ENCODE results near the gene ALK. TPM values are rescaled to one million over a fixed set of nuclear protein-coding genes. Genes with fewer than 3 reads are reported as not detected.

Gene ALK
- total and polyA plus RNA-seq, 10 of the 15 experiments (the other 5 are each of a cell fraction or from before 2014, with no cell fraction given): 0.11 TPM; not detected in 9

DNA sequence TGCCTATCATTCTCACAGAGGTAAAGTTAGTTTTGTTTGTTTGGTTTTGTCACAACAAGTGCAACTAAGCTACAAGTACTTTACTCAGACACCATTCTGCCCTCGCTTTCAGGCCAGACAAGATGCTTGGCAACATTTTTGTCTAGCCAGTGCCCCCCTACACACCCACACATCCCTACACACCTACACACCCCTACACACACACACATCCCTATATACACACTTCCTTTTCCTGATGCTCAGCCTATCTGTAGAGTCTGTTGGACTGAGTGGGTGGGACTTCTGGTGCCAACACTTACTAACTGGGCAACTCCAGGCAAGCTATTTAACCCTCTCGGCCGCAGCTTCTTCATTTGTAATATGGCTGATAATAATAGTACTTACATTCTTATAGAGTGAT lies 161.4 kb downstream of the ALK start:
- H3K4me3 ChIP-seq: no peak overlapping the region
- WGBS (ENCODE audit: insufficient coverage, insufficient replicate concordance, low lambda C conversion rate, missing lambda C conversion rate): 9% methylated on average over 3 of the region's 3 CpGs
- ChIA-PET RAD21 (ENCODE audit: unreplicated experiment) (no interaction called here), POLR2A (interaction anchor here (0.7 kb wide), 1 partner anchor 84 kb away, joined by 3 read pairs; no protein-coding TSS in a partner anchor), CTCF (interaction anchor here (0.6 kb wide), 1 partner anchor 117 kb away, joined by 3 read pairs; no protein-coding TSS in a partner anchor), SMC1A (ENCODE audit: uncharacterized antibody, unreplicated experiment) (interaction anchor here (0.9 to 1.0 kb wide), 2 partner anchors 12 to 36 kb away, joined by 3 to 5 read pairs; no protein-coding TSS in a partner anchor)
- no peaks in the 10 kb centered on the region for H3K9me3 ChIP-seq (replicated peaks; ENCODE audit: control insufficient read depth, insufficient read depth, low read length)
- no peaks in the 10 kb centered on the region for H4K20me1 ChIP-seq (ENCODE audit: control insufficient read depth, insufficient read depth)
- no TSS peak for BruUV-seq (replicated peaks)
- no peak for ATAC-seq
- H3K79me2 ChIP-seq (ENCODE audit: control insufficient read depth, insufficient read depth, low read length): no peaks in the 10 kb centered on the region
- H3K27me3 ChIP-seq (replicated peaks in 1 of 2; ENCODE audit: control insufficient read depth in 2 of 2, insufficient read depth in 2 of 2, low read length in 1 of 2): no peaks in the 10 kb centered on the region
- intact Hi-C loops (cut with micrococcal nuclease; ENCODE audit: unreplicated experiment) (no loop called here), in situ Hi-C loops (cut with MboI) (no loop called here)
- H3K4me1 ChIP-seq (ENCODE audit: control insufficient read depth, insufficient read depth, low read length): no peaks in the 10 kb centered on the region
- H3K9ac ChIP-seq (ENCODE audit: control insufficient read depth, insufficient read depth, low read length): no peak overlapping the region
- no peak overlapping the region for H2AFZ ChIP-seq (ENCODE audit: control insufficient read depth, low read depth, low read length)
- no peaks in the 10 kb centered on the region for H3K36me3 ChIP-seq (ENCODE audit: control insufficient read depth in 2 of 2, insufficient read depth in 2 of 2, low read length in 1 of 2)
- H3K27ac ChIP-seq (ENCODE audit: control insufficient read depth, insufficient read depth): no peak overlapping the region
- DNase-seq (ENCODE audit: low read depth, low spot score): no peak
- no peak overlapping the region for H3K4me2 ChIP-seq (ENCODE audit: control insufficient read depth, insufficient read depth)
- no peak for FAIRE-seq
- TF ChIP-seq MXI1 (IDR thresholded peaks at IDR 0.05; ENCODE audit: low read depth, low read length) (no peak), ZNF274 (IDR thresholded peaks at IDR 0.05; ENCODE audit: insufficient read depth, insufficient read length) (no peak), HDGF (IDR thresholded peaks at IDR 0.05) (no peak), NR2C2 (IDR thresholded peaks at IDR 0.05; ENCODE audit: borderline replicate concordance, control insufficient read depth, insufficient read length, low read depth) (no peak), SMARCA5 (IDR thresholded peaks at IDR 0.05) (no peak), FOXK2 (IDR thresholded peaks at IDR 0.05) (no peak)
- TF ChIP-seq, protein P1, sequence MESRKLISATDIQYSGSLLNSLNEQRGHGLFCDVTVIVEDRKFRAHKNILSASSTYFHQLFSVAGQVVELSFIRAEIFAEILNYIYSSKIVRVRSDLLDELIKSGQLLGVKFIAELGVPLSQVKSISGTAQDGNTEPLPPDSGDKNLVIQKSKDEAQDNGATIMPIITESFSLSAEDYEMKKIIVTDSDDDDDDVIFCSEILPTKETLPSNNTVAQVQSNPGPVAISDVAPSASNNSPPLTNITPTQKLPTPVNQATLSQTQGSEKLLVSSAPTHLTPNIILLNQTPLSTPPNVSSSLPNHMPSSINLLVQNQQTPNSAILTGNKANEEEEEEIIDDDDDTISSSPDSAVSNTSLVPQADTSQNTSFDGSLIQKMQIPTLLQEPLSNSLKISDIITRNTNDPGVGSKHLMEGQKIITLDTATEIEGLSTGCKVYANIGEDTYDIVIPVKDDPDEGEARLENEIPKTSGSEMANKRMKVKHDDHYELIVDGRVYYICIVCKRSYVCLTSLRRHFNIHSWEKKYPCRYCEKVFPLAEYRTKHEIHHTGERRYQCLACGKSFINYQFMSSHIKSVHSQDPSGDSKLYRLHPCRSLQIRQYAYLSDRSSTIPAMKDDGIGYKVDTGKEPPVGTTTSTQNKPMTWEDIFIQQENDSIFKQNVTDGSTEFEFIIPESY (IDR thresholded peaks at IDR 0.05): no peak

Data from GM12878 (cell line).